ELR (cell line): ENCODE data around the gene PFKFB3.
"Not testable (repeated sequence)": the region's sequence is repeated elsewhere in the genome, so short reads cannot be mapped to it uniquely, and the experiment has no call there.

Experiments used
- DNase-seq: peaks from one replicate; pipeline ENCODE4 v3.0.0-alpha.2; 2015; ENCODE audit warnings: low read depth

PFKFB3 gene

DNA sequence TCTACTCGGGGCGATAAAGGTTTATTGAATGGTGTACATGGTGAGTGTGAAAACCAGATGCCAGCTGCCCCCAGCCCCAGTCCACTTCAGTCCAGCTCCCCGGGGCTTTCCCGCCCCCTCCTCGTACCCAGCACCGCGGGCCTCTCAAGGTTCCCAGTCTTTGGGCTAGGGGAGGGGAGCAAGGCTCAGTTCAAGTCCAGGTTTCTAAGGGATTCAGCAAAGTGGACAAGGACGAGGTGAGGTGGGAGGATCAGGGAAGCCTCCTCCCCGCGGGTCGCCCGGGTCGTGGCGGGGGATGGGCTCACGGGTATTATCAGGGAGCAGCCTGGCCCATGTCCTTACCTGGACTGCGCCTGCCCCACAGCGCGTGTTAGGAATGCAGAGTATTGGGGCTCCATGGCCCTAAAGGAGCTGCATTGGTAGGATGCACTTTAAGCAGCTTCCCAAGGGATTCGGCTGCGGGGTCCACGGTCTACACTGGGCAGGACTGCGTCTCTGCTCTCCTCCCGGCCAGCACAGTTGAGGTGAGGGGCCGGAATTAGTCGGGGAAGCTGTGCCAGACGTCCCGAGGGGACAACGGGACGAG lies 541 bp upstream of the PFKFB3 start:
- DNase-seq = no peak

GRCh38 chr10:6203331-6204062 lies 765 bp downstream of the PFKFB3 start:
- DNase-seq = peak; percentile 76

- peak; percentile 52 for DNase-seq
Observed at GRCh38 chr10:6204063-6204340, 1.3 kb downstream of the PFKFB3 start.

- DNase-seq = peak; percentile 80
Observed at GRCh38 chr10:6204341-6205191, 1.8 kb downstream of the PFKFB3 start.

DNA sequence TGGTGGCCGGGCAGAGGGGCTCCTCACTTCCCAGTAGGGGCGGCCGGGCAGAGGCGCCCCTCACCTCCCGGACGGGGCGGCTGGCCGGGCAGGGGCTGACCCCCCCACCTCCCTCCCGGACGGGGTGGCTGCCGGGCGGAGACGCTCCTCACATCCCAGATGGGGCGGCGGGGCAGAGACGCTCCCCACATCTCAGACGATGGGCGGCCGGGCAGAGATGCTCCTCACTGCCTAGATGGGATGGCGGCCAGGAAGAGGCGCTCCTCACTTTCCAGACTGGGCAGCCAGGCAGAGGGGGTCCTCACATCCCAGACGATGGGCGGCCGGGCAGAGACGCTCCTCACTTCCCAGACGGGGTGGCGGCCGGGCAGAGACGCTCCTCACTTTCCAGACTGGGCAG lies 3.8 kb downstream of the PFKFB3 start:
- DNase-seq = not testable (repeated sequence)

GRCh38 chr10:6207658-6208057 lies 4.9 kb downstream of the PFKFB3 start:
- DNase-seq = peak; percentile 22

DNA sequence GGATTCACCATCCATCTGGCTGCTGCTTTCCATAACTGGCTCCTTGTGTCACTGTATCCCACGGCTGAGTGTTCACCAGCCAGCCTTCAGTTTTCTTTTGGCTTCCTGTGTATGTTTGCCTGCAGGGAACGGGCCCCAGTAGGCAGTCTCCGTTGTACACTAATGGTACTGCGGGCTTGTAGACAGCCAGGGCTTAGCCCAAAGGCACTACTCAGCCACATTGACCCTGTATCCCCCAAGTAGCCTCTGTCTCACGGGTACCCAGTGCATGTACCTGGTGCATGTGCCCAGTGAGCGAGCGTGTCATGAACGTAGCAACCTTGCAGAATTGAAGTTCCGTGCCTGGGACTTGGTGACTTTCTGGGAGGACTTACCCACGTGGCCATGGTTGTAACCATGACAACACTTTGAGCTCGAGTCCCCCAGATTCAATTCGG lies 6.1 kb downstream of the PFKFB3 start:
- DNase-seq = peak; percentile 30

DNA sequence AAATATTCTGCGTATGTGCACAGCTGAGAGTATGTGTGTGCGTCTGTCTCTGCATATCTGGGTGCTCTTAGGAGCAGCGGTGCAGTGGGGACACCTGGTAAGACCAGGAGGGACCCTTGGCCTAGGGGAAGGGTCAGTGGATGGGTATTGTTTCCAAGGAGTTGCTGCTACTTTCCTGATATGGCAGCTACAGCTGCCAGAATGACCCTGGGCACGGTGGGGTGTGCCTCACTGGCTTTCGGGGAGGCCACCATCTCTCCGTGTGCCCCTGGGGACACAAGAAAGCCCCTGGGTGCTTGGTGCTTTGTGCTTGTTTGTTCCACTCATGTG lies 8.6 kb downstream of the PFKFB3 start:
- DNase-seq = no peak

- no peak for DNase-seq
Observed at GRCh38 chr10:6211671-6212635, 9.2 kb downstream of the PFKFB3 start.

DNA sequence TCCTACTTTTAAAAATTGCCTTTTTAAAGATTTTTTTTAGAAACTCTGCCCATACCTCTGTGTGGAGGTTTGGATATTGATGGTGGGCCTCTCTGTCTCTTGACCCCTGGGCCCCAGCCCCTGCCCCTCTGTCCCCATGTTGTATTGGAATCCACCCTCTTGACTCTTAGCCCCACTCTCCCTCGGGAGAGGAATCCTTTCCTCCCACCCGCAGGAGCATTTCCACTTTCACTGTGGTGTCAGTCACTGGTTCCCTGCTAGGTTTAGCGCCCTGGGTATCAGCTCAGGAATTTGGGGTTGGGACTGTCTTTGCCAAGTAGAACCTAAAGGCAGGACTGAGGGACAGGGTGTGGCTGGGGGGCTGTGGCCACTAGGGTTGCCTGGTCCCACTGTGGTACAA lies 10.1 kb downstream of the PFKFB3 start:
- no peak for DNase-seq

DNA sequence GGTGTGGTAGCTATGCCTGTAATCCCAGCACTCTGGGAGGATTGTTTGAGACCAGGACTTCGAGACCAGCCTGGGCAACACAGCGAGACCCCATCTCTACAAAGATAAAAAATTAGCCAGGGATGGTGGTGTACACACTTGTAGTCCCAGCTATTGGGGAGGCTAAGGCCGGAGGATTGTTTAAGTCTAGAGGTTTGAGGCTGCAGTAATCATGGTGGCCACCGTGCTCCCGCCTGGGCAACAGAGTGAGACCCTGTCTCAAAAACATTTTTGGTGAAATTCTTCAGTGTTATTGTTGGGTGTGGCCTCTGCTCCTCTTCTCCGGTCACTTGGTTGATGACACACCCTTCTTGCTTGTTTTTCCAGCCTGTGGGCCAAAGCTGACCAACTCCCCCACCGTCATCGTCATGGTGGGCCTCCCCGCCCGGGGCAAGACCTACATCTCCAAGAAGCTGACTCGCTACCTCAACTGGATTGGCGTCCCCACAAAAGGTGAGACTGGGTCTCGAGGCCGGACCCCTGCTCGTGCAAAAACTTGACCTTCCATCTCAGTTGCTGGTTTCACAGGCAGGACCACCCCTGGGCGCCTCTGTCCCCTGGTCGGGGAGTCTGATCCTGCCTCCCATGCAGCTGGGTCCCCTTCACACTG lies 10.6 kb downstream of the PFKFB3 start:
- DNase-seq = no peak

DNA sequence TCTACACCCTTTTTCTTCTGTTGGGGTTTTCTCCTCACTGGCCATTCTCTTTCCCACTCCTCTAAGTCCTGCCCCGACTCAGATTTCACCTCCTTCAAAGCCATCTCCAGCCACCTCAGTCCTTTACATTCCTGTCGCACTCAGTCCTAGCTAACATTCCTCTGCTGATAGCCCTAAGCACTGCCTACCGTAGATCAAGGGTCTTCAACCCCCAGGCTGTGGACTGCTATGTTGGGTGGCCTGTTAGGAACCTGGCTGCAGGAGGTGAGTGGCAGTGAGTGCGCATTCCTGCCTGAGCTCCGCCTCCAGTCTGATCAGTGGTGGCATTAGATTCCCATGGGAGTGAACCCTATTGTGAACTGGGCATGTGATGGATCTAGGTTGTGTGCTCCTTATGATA lies 11.2 kb downstream of the PFKFB3 start:
- no peak for DNase-seq

- DNase-seq = no peak
Observed at GRCh38 chr10:6214612-6215011, 11.9 kb downstream of the PFKFB3 start.

GRCh38 chr10:6215241-6215640 lies 12.5 kb downstream of the PFKFB3 start:
- DNase-seq = no peak

DNA sequence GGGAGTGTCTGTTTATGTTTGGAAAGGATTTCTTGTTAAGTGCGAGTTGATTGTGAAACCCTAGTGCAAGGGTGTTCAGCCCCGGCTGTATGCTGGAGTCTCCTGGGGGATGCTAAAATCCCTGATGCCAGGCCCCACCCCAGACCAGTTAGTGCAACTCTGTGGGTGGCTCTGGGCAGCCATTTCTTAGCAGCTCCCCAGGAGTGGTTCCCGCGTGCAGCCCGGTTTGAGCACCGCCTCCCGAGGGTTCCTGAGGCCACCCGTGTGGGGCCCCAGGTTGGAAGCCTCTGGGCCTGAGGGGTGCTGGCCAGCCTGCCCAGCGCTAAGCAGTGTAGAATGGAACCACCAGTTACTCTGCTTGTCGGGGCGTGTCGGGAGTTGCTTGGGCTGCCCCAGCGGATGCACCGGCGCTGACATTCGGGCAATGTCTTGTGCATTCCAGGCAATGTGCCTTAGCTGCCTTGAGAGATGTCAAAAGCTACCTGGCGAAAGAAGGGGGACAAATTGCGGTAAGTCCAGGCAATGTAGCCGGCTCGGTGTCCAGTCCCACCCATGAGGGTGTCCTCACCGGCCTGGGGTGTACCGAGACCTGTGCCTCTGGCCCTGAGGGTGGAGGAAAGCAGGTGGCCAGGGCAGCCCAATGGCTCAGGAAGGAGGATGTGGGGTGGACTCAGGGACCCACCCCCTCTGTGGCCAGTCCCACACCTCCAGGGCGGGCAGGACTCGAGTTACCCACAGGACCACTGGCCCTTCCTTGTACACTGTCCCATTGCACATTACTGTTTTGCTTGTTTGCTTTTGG lies 13.2 kb downstream of the PFKFB3 start:
- no peak for DNase-seq

- no peak for DNase-seq
Observed at GRCh38 chr10:6216916-6217315, 14.2 kb downstream of the PFKFB3 start.

- DNase-seq = no peak
Observed at GRCh38 chr10:6217611-6218010, 14.9 kb downstream of the PFKFB3 start.

DNA sequence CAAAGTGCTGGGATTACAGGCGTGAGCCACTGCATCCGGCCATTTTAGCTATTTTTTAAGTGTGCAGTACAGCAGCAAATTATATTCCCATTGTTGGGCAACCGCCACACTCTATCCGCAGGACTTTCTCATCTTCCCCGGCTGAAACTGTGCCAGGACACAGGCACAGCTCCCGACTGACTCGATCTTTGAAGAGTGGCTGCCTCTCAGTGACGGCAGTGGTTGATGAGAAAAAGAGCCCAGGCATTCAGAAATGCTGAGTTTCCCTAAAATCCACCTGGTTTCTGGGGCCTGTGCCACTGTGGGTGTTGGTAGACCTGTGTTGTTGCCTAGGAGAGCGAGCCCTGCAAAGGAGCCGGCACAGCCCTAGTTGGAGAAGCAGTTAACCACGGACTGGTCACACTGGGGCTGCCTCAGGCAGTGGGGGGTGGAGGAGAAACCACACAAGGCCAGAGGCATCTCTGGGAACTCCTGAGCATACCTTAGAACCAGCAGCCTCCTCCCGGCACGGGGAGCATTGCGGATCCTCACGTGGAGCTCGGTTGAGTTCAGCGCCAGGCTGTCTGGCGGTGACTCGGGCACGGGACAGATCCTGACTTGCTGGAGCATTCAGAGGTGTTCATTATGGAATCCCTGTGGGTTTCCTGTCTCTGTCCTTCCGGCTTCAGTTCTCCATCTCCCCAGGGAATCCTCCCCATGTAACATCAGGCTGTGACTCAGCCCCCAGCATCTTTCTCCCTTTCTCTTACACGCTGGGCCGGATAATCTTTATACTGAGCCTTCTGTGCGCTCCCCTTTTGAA lies 16.2 kb downstream of the PFKFB3 start:
- peak; percentile 96 for DNase-seq

- DNase-seq = no peak
Observed at GRCh38 chr10:6219494-6219836, 16.7 kb downstream of the PFKFB3 start.
